K562 (cell line): ENCODE data around the gene ZNF273.

Source experiments
- CBX8 ChIP-seq: fragments of 200-600 bp; sonication (generic); IDR thresholded peaks from 2 replicates; pipeline ENCODE4 v1.6.1; 2012; ENCODE audit warnings: borderline replicate concordance, mixed run types, low read depth, mild to moderate bottlenecking, moderate library complexity, mixed read lengths, low read length, control low read depth, inconsistent platforms; ENCODE audit not compliant: poor library complexity, severe bottlenecking; ENCODE audit errors: extremely low read depth
- CEBPB ChIP-seq: fragments of 450-650 bp; IDR thresholded peaks from 2 replicates; pipeline ENCODE4 v1.6.1; 2016; ENCODE audit warnings: missing genetic modification characterization, missing compliant biosample characterization
- CHD2 ChIP-seq: IDR thresholded peaks from 2 replicates; pipeline ENCODE4 v1.6.1; 2011; ENCODE audit warnings: low read depth, low read length
- EZH2 ChIP-seq: IDR thresholded peaks from 2 replicates; pipeline ENCODE4 v1.6.1; 2012; ENCODE audit warnings: low read depth, mild to moderate bottlenecking, inconsistent platforms, low read length, borderline replicate concordance
- KDM1A ChIP-seq, 2 experiments: fragments of 450-650 bp; IDR thresholded peaks; 2 replicates each; pipeline ENCODE4 v1.6.1; 2016; ENCODE audit warnings: mild to moderate bottlenecking in 2 of 2
- NELFE ChIP-seq: IDR thresholded peaks from 2 replicates; pipeline ENCODE4 v1.6.1; 2011; ENCODE audit warnings: mild to moderate bottlenecking; ENCODE audit not compliant: insufficient read depth, insufficient read length
- POLR2AphosphoS2 ChIP-seq: IDR thresholded peaks from 2 replicates; pipeline ENCODE4 v1.6.1; 2012; ENCODE audit warnings: low read length, improper control_type of control experiment
- SRSF9 ChIP-seq: fragments of 200-400 bp; formaldehyde crosslinking; IDR thresholded peaks from 2 replicates; pipeline ENCODE4 v1.6.1; 2017; ENCODE audit warnings: low read depth, low read length, borderline replicate concordance
- YY1 ChIP-seq, 3 experiments: IDR thresholded peaks; 2 replicates each; pipeline ENCODE4 v1.6.1; 2011; ENCODE audit warnings: low read length in 2 of 3, mild to moderate bottlenecking in 2 of 3, moderate library complexity in 2 of 3, borderline replicate concordance in 1 of 3, control low read depth in 1 of 3, low read depth in 1 of 3; ENCODE audit not compliant: insufficient read depth in 3 of 3, insufficient replicate concordance in 2 of 3, control insufficient read depth in 1 of 3, insufficient read length in 1 of 3; ENCODE audit errors: extremely low read depth in 1 of 3
- ZBTB40 ChIP-seq, 2 experiments: fragments of 450-650 bp in 1 of 2; sonication (generic) in 1 of 2; formaldehyde crosslinking in 1 of 2; IDR thresholded peaks; 2 replicates each; pipeline versions ENCODE4 v1.7.1 to v1.9.0; 2016 to 2022; ENCODE audit warnings: inconsistent platforms in 1 of 2, mild to moderate bottlenecking in 1 of 2, missing genetic modification reagents in 1 of 2
- ZKSCAN3 ChIP-seq: fragments of 250-450 bp; sonication (Bioruptor Pico); IDR thresholded peaks from 2 replicates; pipeline ENCODE4 v1.4.0; 2020
- TF ChIP-seq, protein P1 (sequence below): IDR thresholded peaks from 2 replicates; pipeline ENCODE4 v1.6.1; 2012; ENCODE audit warnings: low read depth, low read length, improper control_type of control experiment, borderline replicate concordance
- TF ChIP-seq, protein P2 (sequence below): sonication (generic); formaldehyde crosslinking; IDR thresholded peaks from 2 replicates; pipeline ENCODE4 v1.8.0; 2022; ENCODE audit warnings: mild to moderate bottlenecking, low read depth, missing genetic modification reagents

- TF ChIP-seq YY1 (IDR thresholded peaks at IDR 0.05; ENCODE audit: borderline replicate concordance in 1 of 3, control insufficient read depth in 1 of 3, extremely low read depth in 1 of 3, insufficient read depth in 3 of 3, insufficient read length in 1 of 3, insufficient replicate concordance in 2 of 3, low read depth in 1 of 3, low read length in 2 of 3) (no peak), CEBPB (tag) (no peak), ZKSCAN3 (no peak), EZH2 (no peak), POLR2AphosphoS2 (no peak), KDM1A (IDR thresholded peaks at IDR 0.05) (no peak), CHD2 (no peak), NELFE (no peak), SRSF9 (no peak), ZBTB40 (IDR thresholded peaks at IDR 0.05) (no peak), ZBTB40 (CRISPR knock-in tag; IDR thresholded peaks at IDR 0.05) (no peak), CBX8 (no peak)
- TF ChIP-seq, protein P1, sequence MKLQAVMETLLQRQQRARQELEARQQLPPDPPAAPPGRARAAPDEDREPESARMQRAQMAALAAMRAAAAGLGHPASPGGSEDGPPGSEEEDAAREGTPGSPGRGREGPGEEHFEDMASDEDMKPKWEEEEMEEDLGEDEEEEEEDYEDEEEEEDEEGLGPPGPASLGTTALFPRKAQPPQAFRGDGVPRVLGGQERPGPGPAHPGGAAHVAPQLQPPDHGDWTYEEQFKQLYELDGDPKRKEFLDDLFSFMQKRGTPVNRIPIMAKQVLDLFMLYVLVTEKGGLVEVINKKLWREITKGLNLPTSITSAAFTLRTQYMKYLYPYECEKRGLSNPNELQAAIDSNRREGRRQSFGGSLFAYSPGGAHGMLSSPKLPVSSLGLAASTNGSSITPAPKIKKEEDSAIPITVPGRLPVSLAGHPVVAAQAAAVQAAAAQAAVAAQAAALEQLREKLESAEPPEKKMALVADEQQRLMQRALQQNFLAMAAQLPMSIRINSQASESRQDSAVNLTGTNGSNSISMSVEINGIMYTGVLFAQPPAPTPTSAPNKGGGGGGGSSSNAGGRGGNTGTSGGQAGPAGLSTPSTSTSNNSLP: no peak
- TF ChIP-seq, protein P2, sequence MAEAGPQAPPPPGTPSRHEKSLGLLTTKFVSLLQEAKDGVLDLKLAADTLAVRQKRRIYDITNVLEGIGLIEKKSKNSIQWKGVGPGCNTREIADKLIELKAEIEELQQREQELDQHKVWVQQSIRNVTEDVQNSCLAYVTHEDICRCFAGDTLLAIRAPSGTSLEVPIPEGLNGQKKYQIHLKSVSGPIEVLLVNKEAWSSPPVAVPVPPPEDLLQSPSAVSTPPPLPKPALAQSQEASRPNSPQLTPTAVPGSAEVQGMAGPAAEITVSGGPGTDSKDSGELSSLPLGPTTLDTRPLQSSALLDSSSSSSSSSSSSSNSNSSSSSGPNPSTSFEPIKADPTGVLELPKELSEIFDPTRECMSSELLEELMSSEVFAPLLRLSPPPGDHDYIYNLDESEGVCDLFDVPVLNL (CRISPR knock-in tag): no peak
Observed at GRCh38 chr7:64863969-64864368, 39.1 kb upstream of the ZNF273 start.
